OCI-LY1 (cell line): ENCODE measurements around the gene CACNA1E.

ENCODE experiments used
- H2AFZ ChIP-seq: fragments of 200-600 bp; sonication (generic), shearing (Covaris generic); 2 replicates; pipeline ENCODE4 v1.6.0; 2014; ENCODE audit warnings: antibody characterized with exemption, mild to moderate bottlenecking, low read length
- H3F3A ChIP-seq: fragments of 200-600 bp; sonication (generic), shearing (Covaris generic); 2 replicates; pipeline ENCODE4 v1.6.0; 2014; ENCODE audit warnings: mild to moderate bottlenecking, antibody characterized with exemption, low read length, moderate library complexity; ENCODE audit not compliant: insufficient read depth
- H3K27ac ChIP-seq: fragments of 200-600 bp; sonication (generic); 2 replicates; pipeline ENCODE4 v1.5.1; 2014; ENCODE audit warnings: low read length, mixed run types, mild to moderate bottlenecking, low read depth; ENCODE audit not compliant: poor library complexity, severe bottlenecking
- H3K27me3 ChIP-seq: fragments of 200-600 bp; sonication (generic); 2 replicates; pipeline ENCODE4 v1.6.0; 2014; ENCODE audit warnings: antibody characterized with exemption, mild to moderate bottlenecking, low read length, moderate library complexity; ENCODE audit not compliant: insufficient read depth
- H3K36me3 ChIP-seq: fragments of 200-600 bp; sonication (generic); 2 replicates; pipeline ENCODE4 v1.6.1; 2014; ENCODE audit warnings: mild to moderate bottlenecking, antibody characterized with exemption, low read length, moderate library complexity, mixed read lengths; ENCODE audit not compliant: insufficient read depth
- H3K4me1 ChIP-seq: fragments of 200-600 bp; sonication (generic); 2 replicates; pipeline ENCODE4 v1.5.1; 2014; ENCODE audit warnings: mild to moderate bottlenecking, low read length, moderate library complexity; ENCODE audit not compliant: insufficient read depth, severe bottlenecking
- H3K4me2 ChIP-seq: fragments of 200-600 bp; sonication (generic), shearing (Covaris generic); 2 replicates; pipeline ENCODE4 v1.6.1; 2014; ENCODE audit warnings: low read length
- H3K4me3 ChIP-seq: fragments of 200-600 bp; sonication (generic); 2 replicates; pipeline ENCODE4 v1.5.1; 2014; ENCODE audit warnings: low read length, low read depth, mild to moderate bottlenecking, mixed read lengths; ENCODE audit not compliant: poor library complexity, severe bottlenecking
- H3K79me2 ChIP-seq: fragments of 200-600 bp; shearing (Covaris generic); 2 replicates; pipeline ENCODE4 v1.6.1; 2016; ENCODE audit warnings: mixed run types, low read length, mixed read lengths; ENCODE audit not compliant: insufficient read depth
- H3K9ac ChIP-seq: fragments of 200-600 bp; sonication (generic), shearing (Covaris generic); 2 replicates; pipeline ENCODE4 v1.6.1; 2014; ENCODE audit warnings: mild to moderate bottlenecking, low read length, mixed read lengths
- H3K9me2 ChIP-seq: fragments of 200-600 bp; sonication (generic), shearing (Covaris generic); 2 replicates; pipeline ENCODE4 v1.6.1; 2014; ENCODE audit warnings: low read depth, mild to moderate bottlenecking, low read length, mixed read lengths
- H3K9me3 ChIP-seq: fragments of 200-600 bp; shearing (Covaris generic); 2 replicates; pipeline ENCODE4 v1.6.1; 2014; ENCODE audit warnings: low read length, mixed read lengths
- H4K20me1 ChIP-seq: fragments of 200-600 bp; sonication (generic), shearing (Covaris generic); 2 replicates; pipeline ENCODE4 v1.6.0; 2016; ENCODE audit warnings: mild to moderate bottlenecking, low read length; ENCODE audit not compliant: insufficient read depth
- EZH2 ChIP-seq: fragments of 200-600 bp; sonication (generic), shearing (Covaris generic); IDR thresholded peaks from 2 replicates; pipeline ENCODE4 v1.8.0; 2017; ENCODE audit warnings: borderline replicate concordance, mixed run types, mild to moderate bottlenecking, antibody characterized with exemption, low read length, moderate library complexity, mixed read lengths
- TF ChIP-seq, protein P1 (sequence below): fragments of 200-600 bp; sonication (generic), shearing (Covaris generic); IDR thresholded peaks from 2 replicates; pipeline ENCODE4 v1.5.1; 2017; ENCODE audit warnings: mild to moderate bottlenecking, antibody characterized with exemption, low read length, moderate library complexity, mixed read lengths

Gene CACNA1E

GRCh38 chr1:181768211-181768929, 285.1 kb downstream of the CACNA1E start:
- Histone ChIP-seq H3K9ac (no peak overlapping the region), H4K20me1 (no peaks in the 10 kb centered on the region), H2AFZ (no peak overlapping the region), H3K27ac (no peak overlapping the region), H3K27me3 (no peaks in the 10 kb centered on the region), H3K79me2 (no peaks in the 10 kb centered on the region), H3K9me3 (no peaks in the 10 kb centered on the region), H3K4me1 (no peaks in the 10 kb centered on the region), H3K36me3 (no peaks in the 10 kb centered on the region), H3K4me2 (no peak overlapping the region), H3K9me2 (no peaks in the 10 kb centered on the region), H3K4me3 (no peak overlapping the region), H3F3A (no peaks in the 10 kb centered on the region)
- TF ChIP-seq, protein P1, sequence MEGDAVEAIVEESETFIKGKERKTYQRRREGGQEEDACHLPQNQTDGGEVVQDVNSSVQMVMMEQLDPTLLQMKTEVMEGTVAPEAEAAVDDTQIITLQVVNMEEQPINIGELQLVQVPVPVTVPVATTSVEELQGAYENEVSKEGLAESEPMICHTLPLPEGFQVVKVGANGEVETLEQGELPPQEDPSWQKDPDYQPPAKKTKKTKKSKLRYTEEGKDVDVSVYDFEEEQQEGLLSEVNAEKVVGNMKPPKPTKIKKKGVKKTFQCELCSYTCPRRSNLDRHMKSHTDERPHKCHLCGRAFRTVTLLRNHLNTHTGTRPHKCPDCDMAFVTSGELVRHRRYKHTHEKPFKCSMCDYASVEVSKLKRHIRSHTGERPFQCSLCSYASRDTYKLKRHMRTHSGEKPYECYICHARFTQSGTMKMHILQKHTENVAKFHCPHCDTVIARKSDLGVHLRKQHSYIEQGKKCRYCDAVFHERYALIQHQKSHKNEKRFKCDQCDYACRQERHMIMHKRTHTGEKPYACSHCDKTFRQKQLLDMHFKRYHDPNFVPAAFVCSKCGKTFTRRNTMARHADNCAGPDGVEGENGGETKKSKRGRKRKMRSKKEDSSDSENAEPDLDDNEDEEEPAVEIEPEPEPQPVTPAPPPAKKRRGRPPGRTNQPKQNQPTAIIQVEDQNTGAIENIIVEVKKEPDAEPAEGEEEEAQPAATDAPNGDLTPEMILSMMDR, result no peak
- no peak for TF ChIP-seq EZH2

DNA sequence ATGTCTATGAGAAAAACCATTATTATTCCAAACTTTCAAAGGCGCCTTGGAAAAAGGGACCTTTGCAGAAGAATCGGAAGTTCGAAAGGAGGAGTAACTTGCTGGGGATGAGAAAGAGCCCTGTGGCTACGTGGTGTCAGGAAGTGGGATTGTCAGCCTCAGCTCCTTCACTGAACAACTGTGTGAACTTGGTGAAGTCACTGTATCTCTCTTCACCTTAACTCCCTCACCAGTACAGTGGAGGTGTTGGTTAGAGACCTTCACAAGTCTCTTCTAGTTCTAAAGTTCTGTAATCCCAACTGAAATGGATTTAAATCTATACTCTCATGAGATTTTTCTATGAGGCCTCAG, 285.6 kb downstream of the CACNA1E start:
- no peak overlapping the region for H2AFZ ChIP-seq
- no peak overlapping the region for H3K4me3 ChIP-seq

GRCh38 chr1:181769846-181770245, 286.5 kb downstream of the CACNA1E start:
- Histone ChIP-seq H4K20me1 (no peaks in the 10 kb centered on the region), H3K4me1 (no peaks in the 10 kb centered on the region), H3K9me2 (no peaks in the 10 kb centered on the region), H3K36me3 (no peaks in the 10 kb centered on the region), H3K4me3 (no peak overlapping the region), H3K27ac (no peak overlapping the region), H3K4me2 (no peak overlapping the region), H3K27me3 (no peaks in the 10 kb centered on the region), H3K79me2 (no peaks in the 10 kb centered on the region), H3F3A (no peaks in the 10 kb centered on the region), H3K9me3 (no peaks in the 10 kb centered on the region), H2AFZ (no peak overlapping the region), H3K9ac (no peak overlapping the region)
- TF ChIP-seq, protein P1, result no peak
- TF ChIP-seq EZH2, result no peak

More for the DNA sequence above, 285.6 kb downstream of the CACNA1E start:
- Histone ChIP-seq H3K27me3 (no peaks in the 10 kb centered on the region), H3K4me1 (no peaks in the 10 kb centered on the region), H4K20me1 (no peaks in the 10 kb centered on the region), H3K9ac (no peak overlapping the region), H3K27ac (no peak overlapping the region), H3K4me2 (no peak overlapping the region), H3F3A (no peaks in the 10 kb centered on the region), H3K9me3 (no peaks in the 10 kb centered on the region), H3K36me3 (no peaks in the 10 kb centered on the region), H3K79me2 (no peaks in the 10 kb centered on the region), H3K9me2 (no peaks in the 10 kb centered on the region)
- TF ChIP-seq, protein P1, result no peak
- TF ChIP-seq EZH2, result no peak
